SKM-1 treated with dmso at 0.1 percent for 144 hours (cell line): ENCODE data around the gene RALGPS1.

Source experiments
- DNase-seq: peaks from one replicate; lab custom pipeline; 2025; ENCODE audit not compliant: unreplicated experiment; lab: John Stamatoyannopoulos, UW

RALGPS1 gene, protein sequence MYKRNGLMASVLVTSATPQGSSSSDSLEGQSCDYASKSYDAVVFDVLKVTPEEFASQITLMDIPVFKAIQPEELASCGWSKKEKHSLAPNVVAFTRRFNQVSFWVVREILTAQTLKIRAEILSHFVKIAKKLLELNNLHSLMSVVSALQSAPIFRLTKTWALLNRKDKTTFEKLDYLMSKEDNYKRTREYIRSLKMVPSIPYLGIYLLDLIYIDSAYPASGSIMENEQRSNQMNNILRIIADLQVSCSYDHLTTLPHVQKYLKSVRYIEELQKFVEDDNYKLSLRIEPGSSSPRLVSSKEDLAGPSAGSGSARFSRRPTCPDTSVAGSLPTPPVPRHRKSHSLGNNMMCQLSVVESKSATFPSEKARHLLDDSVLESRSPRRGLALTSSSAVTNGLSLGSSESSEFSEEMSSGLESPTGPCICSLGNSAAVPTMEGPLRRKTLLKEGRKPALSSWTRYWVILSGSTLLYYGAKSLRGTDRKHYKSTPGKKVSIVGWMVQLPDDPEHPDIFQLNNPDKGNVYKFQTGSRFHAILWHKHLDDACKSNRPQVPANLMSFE

DNA sequence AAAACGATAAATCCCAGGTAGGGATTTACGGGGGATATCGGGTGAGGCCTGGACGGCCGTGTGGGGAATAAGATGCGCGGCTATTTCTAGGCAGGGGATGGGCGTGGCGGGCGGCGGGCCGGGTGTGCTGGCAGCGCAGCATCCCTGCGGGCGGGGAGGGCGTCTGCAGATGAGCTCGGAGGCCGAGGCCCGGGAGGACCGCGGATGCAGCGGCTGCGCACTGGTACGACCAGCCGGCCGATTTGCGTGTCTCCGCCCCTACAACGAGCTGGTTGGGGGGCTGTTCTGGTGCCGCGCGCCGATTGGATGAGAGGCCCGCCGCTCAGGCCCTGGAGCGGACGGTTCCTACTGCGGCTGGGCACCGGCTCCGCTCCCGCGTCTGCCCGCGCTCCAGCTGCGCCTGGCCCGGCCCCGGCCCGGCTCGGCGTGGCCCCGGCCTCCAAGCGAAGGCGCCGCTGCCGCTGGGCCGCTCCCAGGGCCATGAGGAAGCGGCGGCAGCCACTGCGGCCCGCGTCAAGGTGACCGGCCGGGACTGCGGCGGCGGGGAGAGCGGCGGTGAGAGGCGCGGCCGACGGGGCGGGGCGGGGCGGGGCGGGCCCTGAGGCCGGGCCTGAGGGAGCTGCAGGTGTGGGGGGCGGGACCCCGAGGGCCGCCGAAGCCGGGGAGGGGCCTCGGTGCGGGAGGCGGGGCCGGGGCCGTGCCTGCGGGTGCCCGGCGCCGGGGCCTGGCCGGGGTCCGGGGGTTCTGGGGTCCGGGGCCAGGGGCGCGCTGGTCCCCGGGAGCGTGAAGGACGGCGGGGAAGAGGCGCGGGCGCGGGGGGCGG is at the start of gene RALGPS1:
Gene RALGPS1, plus strand, starts transcription at position 325 of the 823 bp plus-strand sequence. CDS start 47,508 bp downstream, outside the sequence.
- DNase-seq = peak; percentile 82

DNA sequence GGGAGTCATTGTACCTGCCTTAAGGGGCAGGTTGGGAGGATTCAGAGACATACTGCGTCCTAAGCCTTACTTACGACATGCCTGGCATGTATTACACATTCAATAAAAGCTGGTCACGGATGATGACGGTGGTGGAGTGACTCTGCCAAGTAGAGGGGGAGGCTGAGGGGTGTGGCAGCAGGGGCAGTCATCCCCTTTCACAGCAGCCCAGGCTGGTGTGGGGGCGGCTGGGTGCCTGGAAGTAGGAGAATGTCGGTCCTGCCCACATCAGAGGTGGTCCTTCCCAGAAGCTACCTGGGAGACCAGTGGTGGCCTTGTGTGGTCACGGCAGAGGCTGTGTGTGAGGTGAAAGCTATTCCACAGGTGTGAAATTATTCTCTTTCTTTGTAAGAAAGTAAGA is 45.2 kb upstream of the RALGPS1 start:
- no peak for DNase-seq

DNA sequence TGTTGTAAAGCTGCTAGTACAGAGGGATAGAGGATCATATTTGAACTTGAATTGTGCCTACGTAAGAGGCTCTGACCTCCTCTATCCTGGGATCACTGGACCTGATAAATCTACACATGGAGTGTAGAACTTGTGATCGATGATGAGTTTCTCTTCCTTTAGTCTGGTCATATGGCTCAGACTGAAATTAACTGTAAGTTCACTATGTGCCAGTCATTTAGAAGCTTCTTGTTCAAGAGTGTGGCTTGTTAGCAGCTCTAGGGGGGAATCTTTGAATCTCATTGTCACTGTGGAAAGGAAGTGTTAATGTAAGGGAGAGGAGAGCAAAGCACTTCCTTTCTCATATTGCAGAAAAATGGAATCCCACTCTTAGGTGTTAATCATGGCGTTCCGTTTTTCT is 42.1 kb upstream of the RALGPS1 start:
- DNase-seq = no peak

DNA sequence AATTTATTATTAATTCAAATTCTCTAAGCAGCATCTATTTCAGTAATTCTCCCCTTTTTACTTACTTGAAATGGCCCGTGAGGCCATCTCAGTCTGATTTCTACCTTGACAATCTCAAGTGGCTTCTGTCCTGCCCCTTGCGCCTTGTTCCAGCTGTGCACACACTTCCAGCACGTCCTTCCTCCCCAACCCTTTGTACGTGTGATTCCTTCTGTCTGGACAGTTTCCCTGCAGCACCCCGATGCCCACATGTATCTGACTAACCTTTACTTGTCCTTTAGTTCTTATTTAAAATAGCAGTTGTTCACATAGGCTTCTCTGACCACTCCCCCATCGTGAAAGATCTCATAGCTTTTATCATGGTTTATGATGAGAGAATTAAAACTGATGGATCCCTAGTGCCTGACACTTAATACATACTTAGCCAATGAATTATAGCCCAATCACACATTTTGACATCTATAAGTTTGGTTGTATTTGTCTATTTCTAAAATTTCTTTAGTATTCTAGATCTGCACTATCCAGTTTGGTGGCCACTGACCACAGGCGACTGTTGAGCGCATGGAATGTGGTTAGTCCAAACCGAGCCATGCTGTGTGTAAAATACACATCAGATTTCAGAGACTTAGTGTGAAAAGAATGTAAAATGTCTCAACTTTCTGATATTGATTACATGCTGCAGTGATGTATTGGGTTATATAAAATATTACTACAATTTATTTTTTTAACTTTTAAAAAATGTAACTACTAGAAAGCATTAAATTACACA is 39.9 kb upstream of the RALGPS1 start:
- no peak for DNase-seq

DNA sequence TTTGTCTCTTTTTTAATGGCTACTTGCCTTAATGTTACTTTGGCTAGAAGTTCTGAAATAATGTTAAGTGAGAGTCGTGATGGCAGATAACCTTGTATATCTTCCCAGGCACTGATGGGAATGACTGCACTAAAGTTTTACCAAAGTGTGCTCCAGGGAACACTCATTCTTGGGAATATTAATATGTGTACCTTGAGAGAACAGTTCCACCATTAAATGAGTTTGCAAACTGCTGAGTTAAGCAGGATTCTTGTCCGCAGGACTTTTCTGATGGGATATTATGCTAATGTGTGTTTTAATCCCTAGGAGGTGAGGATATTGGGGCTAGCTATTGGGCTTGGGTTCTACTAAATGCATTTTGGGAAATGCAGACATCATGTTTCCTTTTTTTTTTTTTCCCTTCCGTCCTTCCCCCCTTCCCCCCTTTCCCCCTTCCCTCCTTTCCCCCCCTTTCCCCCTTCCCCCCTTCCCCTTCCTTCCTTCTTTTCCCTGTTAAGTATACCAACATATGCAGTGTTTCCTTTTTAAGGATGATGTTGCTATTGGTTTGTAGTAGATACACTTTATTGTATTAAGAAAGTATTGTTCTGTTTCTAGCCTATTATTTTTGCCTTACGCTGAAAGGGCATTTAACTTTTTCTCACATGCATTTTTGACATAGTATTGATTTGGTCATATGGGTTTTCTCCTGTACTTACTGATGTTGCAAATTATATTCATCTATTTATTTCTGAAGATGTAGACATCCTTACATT is 38.6 kb upstream of the RALGPS1 start:
- no peak for DNase-seq

DNA sequence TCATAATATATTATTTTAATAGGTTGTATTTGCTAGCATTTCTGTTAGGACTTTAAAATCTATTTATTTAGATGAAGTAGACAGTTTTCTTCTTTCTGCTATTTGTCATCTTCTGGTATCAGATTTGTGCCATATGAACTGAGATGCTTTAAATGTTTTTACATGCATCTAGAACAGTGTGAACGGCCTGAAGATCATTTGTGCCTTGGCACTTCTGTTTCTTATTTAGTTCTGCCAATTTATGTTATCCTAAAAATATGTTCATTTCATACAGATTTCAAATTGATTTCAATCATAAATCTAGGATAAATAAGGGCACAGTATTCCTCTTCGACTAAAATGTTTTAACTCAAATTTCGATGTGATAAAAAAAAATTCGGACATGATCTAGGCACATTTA is 38.1 kb upstream of the RALGPS1 start:
- no peak for DNase-seq

DNA sequence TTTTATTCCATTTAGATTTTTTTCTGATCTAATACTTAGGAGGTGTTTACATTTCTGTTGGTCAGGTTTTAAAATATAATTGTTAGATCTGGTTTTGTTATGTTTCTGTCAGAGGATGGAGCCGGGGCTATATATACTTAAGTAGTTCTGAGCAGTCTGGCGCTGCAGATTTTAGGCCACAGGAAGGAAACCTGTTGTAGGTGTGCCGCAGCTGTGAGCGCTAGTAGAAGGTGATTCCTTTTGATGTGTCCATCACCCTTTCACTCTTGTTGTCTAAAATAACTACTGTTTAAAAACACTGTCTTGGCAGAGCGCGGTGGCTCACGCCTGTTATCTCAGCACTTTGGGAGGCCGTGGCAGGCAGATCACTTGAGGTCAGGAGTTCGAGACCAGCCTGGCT is 37.2 kb upstream of the RALGPS1 start:
- DNase-seq = no peak

DNA sequence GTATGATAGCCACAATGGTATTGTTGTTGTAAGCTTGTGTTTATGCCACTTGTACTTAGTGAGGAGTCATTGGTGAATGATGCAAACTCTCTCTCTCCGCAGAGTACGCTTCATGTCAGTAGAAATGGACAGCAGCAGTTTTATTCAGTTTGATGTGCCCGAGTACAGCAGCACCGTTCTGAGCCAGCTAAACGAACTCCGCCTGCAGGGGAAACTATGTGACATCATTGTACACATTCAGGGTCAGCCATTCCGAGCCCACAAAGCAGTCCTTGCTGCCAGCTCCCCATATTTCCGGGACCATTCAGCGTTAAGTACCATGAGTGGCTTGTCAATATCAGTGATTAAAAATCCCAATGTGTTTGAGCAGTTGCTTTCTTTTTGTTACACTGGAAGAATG is 35.3 kb upstream of the RALGPS1 start:
- DNase-seq = no peak

DNA sequence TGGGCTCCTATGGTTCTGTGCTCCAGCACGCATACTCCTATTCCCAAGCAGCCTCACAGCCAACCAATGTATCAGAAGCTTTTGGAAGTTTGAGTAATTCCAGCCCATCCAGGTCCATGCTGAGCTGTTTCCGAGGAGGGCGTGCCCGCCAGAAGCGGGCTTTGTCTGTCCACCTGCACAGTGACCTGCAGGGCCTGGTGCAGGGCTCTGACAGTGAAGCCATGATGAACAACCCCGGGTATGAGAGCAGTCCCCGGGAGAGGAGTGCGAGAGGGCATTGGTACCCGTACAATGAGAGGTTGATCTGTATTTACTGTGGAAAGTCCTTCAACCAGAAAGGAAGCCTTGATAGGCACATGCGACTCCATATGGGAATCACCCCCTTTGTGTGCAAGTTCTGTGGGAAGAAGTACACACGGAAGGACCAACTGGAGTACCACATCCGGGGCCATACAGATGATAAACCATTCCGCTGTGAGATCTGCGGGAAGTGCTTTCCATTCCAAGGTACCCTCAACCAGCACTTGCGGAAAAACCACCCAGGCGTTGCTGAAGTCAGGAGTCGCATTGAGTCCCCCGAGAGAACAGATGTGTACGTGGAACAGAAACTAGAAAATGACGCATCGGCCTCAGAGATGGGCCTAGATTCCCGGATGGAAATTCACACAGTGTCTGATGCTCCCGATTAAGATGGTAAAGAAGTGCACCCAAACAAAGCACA is 34.2 kb upstream of the RALGPS1 start:
- DNase-seq = no peak

DNA sequence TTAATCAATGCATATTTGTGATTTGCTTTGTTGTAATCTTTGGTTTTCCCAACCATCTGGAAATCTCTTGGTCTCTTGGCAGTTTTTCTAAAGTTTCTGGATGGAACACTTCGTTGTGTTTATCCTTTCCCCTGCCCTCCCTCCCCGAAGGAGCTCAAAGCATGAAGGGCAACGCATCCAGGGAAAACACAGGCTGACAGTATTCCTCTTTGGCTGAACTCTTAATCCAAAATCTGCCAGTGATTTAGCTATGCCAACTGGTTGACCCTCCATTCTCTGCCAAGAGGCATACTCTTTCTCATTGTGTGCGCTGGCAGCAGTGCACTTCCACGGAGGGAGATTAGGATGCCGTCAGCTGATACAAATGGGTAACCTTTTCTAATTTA is 33.6 kb upstream of the RALGPS1 start:
- no peak for DNase-seq

DNA sequence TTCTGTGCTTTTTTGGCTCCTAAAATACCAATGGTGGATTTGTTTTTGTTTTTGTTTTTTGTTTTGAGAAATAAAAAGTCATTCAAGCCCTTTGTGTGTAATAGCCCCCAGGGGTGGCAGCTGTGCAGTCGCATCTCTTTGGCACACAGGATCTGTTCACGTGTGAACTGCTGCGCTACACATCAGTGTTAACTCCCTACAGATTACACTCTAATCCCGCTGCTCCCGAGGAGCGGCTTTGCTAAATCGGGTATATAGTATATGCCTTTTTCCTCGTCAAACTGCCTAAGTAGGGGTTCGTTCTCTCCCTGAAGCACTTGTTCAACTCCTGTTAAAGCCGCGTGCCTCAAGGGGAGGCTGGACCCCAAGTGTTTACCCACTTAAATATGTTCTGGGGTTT is 31.8 kb upstream of the RALGPS1 start:
- no peak for DNase-seq

DNA sequence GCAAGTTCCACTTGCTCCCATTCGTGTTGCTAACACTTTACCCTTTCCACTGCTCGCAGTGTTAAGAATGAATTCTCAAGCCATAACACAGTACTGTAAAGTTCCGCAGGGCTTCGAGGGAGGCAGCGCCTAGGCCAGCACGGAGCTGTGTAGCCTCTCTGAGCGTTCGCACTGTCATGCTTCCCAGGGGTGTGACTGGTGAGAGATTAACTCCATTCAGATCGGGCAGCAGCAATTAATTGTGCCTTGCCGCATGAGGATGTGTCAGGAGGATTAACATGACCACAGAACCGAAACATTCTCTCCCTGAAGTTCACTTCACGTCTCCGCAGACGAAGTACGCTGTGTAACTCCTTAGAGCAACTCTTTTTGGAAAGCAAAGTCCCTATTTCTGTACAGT is 30.9 kb upstream of the RALGPS1 start:
- no peak for DNase-seq

DNA sequence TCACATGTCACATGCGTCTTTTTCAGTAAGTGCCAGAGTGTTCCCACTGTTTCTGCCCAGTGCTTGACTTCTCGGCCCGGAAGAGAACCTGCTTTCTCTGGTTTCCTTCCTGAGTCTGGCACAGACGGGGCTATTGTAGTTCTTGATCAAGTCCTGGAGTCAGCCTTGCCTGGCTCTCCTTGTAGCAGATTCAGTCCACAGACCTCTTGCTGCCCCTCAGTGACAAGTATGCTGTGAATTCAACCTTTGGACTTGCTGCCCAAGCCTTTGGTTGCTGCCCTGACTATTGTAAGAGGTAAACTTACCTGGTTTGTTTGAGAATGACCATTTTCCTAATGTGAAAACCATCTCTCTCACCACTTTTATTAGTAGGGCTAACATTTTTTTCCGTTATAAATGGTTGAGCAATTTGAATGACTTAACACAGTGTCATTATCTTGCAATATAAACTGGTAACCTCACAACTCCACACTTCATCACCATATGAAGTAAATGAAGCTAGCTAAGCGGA is 29.4 kb upstream of the RALGPS1 start:
- no peak for DNase-seq

DNA sequence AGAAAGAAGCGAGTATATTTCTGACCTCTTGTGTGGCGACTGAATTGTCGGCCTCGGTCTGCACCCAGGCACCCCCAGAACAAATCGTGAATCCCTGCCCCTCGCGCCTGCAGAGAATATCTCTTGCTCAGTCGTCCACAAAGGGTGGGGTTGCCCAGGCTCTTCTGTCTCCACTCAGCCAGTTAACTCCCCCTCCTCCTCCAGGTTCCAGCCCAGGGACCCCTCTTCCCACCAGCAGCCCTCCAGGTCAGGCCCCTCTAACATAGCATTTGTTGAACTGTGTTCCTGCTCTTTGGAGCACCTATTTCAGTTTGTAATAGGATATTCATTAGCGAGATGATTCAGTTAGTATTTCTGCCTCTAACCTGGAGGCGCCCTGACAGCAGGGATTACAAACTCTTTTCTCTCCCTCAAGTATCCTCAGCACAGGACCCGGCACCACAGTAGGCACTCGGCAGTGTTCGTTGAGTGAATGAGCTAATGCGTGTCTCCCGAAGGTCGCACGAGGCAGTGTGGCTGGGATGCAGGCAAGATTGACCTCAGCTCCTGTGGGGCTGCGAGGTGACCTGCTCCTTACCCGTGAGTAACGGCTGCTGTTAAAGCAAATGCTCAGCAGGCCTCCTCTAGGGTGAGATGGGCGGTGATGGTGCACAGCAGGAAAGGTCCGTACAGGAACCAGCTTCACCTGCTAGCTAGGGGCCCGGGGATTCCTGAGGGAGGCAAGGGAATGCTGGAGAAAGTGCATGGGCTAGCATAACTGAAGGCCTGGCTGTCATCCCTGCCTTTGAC is 28.4 kb upstream of the RALGPS1 start:
- DNase-seq = no peak

DNA sequence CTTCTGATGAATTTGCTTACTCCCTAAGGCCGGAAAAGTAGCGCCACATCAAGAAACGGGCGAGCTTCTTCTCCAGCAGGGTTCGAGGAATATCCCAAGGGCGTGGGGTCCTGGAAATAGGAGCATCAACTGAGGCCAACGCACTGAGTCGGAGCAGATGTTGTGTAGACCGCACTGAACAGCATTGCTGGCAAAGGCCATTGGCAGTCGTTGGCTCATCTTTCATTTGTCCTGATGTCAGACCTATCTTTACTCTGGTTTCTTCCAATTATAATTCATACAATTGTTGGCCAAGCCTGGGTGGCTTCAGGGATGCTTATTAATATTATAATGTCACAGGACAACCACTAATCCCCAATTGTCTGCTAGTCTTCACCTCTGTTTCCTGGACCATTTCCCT is 27.7 kb upstream of the RALGPS1 start:
- no peak for DNase-seq

DNA sequence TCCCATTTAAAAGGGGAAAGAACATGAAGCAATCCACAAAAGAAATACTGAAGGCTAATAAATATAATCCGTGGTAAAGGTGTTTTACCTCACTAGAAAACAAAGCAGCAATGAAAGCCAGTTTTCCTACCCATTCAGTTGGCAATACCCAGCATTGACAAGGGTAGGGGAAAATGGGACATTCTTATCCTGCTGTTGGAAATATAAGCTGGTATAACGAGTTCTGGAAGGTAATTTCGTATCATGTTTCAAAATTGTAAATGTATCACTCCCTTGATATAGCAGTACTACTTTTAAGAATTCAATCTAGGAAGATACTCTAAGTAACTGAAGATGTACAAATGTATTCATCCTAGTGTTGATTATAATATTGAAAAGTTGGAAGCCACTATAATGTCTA is 22.9 kb upstream of the RALGPS1 start:
- DNase-seq = no peak

DNA sequence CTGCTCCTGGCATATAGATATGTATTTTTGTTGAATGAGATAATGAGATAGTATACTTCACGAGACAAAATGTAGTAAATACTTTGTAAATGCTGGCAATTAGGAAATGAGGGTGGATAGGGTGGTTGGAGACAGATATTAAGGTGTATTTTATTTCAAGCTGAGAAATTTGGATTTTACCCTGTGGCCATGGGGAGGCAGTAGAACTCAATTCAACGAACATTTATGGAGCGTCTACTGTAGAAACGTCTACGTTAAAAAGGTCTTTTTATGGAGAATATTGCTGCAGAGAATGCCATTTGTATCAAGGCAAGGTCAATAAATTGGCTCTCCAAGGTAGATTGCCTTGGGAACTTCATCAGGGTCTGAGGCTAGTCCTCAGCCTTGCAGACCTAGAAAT is 21.5 kb upstream of the RALGPS1 start:
- no peak for DNase-seq

DNA sequence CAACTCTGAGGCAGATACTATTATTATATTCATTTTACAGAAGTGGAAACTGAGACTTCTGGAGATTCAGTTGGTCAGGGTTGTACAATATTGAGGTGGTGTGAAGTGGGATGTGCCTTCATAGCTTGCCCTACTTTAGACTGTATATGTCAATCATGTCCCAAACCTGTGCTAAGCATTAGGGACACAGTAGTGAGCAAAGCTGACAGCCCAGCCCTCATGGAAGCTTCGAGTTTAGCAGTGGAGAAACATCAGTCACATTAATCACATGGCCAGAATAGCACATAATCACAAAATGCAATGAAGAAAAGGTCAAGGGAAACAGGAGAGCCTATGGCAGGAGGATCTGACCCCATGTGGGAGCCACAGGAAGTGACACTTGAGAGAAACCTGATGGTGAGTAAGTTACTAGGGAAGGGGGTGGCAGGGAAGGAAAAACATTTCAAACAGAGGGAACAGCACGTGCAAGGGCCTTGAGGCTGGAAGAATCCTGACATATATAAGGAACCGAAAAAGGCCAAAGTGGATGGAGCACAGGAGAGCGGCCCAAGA is 20.5 kb upstream of the RALGPS1 start:
- DNase-seq = no peak

DNA sequence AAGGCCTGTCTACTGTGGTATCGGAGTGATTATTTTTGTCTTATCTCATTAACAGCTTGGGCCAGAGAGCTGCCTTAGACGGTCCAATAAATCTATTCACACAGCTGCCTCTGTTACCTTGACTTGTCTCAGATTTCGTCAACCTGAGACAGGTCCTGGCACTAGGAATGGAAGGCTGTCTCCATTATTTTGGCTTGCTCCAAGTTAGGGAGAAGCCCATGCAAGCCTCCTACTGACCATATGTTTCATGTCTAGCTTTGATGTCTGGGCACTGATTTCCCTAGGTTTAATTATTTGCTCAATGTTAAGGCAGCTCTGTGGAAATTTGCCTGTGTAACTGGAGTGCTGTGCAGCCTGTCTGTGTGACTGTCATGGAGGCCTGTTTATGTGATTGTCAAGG is 12.4 kb upstream of the RALGPS1 start:
- no peak for DNase-seq
